Caco-2 (cell line): Measurements from ENCODE around the gene DCTN2. TPM values are rescaled to one million over a fixed set of nuclear protein-coding genes. Genes with fewer than 3 reads are reported as not detected.

Source experiments
- BruUV-seq: library from RNA; stranded (reverse); fragments of 400-500 nt; replicated peaks from 2 replicates; lab custom pipeline; 2021; lab: Mats Ljungman, UMichigan
- CTCF ChIA-PET: fragments of 300-600 bp; sonication (Branson Sonifier 250); formaldehyde crosslinking; loops from one replicate; lab custom pipeline; 2022; ENCODE audit warnings: antibody characterized with exemption; lab: Charles Lee
- POLR2A ChIA-PET: fragments of 300-600 bp; sonication (Branson Sonifier 250); formaldehyde crosslinking; loops from one replicate; lab custom pipeline; 2022; ENCODE audit warnings: antibody characterized with exemption; lab: Charles Lee
- DNase-seq, 2 experiments: peaks; one replicate each; pipeline versions ENCODE4 v3.0.0 to v3.0.0-alpha.2; 2020 to 2022
- H3K27me3 ChIP-seq: replicated peaks from 2 replicates; pipeline ENCODE4 v1.6.0; 2011; ENCODE audit warnings: low read length; ENCODE audit not compliant: control insufficient read depth, insufficient read depth
- H3K36me3 ChIP-seq: 2 replicates; pipeline ENCODE4 v1.5.1; 2011; ENCODE audit warnings: low read length; ENCODE audit not compliant: control insufficient read depth, insufficient read depth
- H3K4me1 ChIP-seq: fragments of 250-450 bp; sonication (Bioruptor Pico); 2 replicates; pipeline ENCODE4 v1.5.1; 2020; ENCODE audit warnings: mild to moderate bottlenecking
- H3K4me3 ChIP-seq: 2 replicates; pipeline ENCODE4 v1.5.1; 2011; ENCODE audit warnings: low read depth, mild to moderate bottlenecking, control low read depth, low read length
- H3K9me3 ChIP-seq: fragments of 250-450 bp; sonication (Bioruptor Pico); 2 replicates; pipeline ENCODE4 v1.5.1; 2020; ENCODE audit warnings: mild to moderate bottlenecking, moderate library complexity
- H3K27ac Mint-ChIP-seq: one replicate; pipeline ENCODE4 v1.8.0; 2022; ENCODE audit warnings: mixed read lengths; ENCODE audit not compliant: unreplicated experiment
- H3K27me3 Mint-ChIP-seq: one replicate; pipeline ENCODE4 v1.8.0; 2022; ENCODE audit warnings: mixed read lengths; ENCODE audit not compliant: insufficient read depth, unreplicated experiment
- H3K36me3 Mint-ChIP-seq: one replicate; pipeline ENCODE4 v1.8.0; 2022; ENCODE audit warnings: mild to moderate bottlenecking, mixed read lengths; ENCODE audit not compliant: insufficient read depth, unreplicated experiment
- H3K4me1 Mint-ChIP-seq: one replicate; pipeline ENCODE4 v1.8.0; 2022; ENCODE audit warnings: low read depth, mixed read lengths; ENCODE audit not compliant: unreplicated experiment
- H3K4me3 Mint-ChIP-seq: one replicate; pipeline ENCODE4 v1.8.0; 2022; ENCODE audit warnings: mild to moderate bottlenecking, moderate library complexity, mixed read lengths; ENCODE audit not compliant: unreplicated experiment
- H3K9me3 Mint-ChIP-seq: one replicate; pipeline ENCODE4 v1.8.0; 2022; ENCODE audit warnings: mixed read lengths; ENCODE audit not compliant: unreplicated experiment
- CTCF ChIP-seq, 2 experiments: fragments of 200-600 bp in 1 of 2; IDR thresholded peaks; 1 replicate in 1 of 2; 2 replicates in 1 of 2; pipeline versions ENCODE4 v1.5.1 to v1.8.0; 2011 to 2022; ENCODE audit warnings: antibody characterized with exemption in 1 of 2, control low read depth in 1 of 2, inconsistent platforms in 1 of 2, low read depth in 1 of 2, low read length in 1 of 2, mild to moderate bottlenecking in 1 of 2, moderate library complexity in 1 of 2; ENCODE audit not compliant: insufficient read depth in 1 of 2, severe bottlenecking in 1 of 2, unreplicated experiment in 1 of 2
- intact Hi-C: fragments of 100-400 bp; cut with micrococcal nuclease; formaldehyde crosslinking; loops from one replicate; pipeline ENCODE4 v1.10.0; 2022; ENCODE audit not compliant: unreplicated experiment
- total RNA-seq: library from RNA; stranded (reverse); gene quantifications from 2 replicates; pipeline ENCODE4 v1.2.3, GENCODE V29; 2022

DCTN2 gene
- total RNA-seq, 1 experiment from 2014 or later: 94.4 TPM

DNA sequence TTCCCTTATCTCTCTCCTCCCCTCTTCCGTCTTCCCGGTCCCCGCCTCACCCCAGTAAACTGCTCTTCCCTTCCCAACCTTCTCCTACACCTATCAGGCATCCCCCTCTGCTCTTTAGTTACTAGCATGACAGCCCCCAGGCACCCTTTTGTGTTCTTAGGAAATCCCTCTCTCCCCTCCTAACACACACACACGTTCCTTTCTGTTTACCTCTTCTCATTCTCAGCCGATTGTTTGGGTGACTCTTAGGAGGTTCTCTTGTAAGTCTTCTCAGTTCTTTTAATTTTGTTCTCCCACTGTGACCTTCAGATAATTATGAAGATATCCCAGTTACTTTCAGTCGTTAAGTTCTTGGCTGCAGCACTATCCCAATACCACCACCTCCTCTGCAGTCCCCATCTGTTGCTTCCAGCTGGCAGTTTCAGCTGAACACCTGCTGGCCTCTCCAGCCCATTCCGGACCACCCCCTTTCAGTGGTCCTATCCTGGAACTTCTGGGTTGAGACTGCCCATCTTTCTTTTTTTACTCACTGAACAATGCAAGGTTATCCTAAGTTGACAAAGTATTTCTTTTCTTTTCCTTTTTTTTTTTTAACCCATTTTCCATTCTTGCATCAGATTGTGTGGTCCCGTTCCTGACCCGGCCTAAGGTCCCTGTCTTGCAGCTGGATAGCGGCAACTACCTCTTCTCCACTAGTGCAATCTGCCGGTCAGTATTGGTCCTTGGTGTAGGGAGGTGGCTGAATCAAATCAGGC is 58.4 kb downstream of the DCTN2 start:
- H3K4me3 Mint-ChIP-seq: peak overlapping the region; percentile 94
- POLR2A ChIA-PET: interaction anchor here (0.6 to 1.1 kb wide), 3 partner anchors 28 to 461 kb away, joined by 3 to 7 read pairs (median 5); partner anchors contain the start of gene DDIT3

GRCh38 chr12:57487597-57488401 is 59.2 kb downstream of the DCTN2 start, which contains the start of gene MARS1:
TSS of gene MARS1 (plus strand) at chr12:57488068. CDS start at chr12:57488091, 23 bp downstream.
- ChIA-PET CTCF (no interaction called here), POLR2A (interaction anchor here (0.9 to 1.1 kb wide), 2 partner anchors 29 to 33 kb away, joined by 5 to 7 read pairs; partner anchors contain the start of gene DDIT3)
- H3K4me3 Mint-ChIP-seq: peak within 1 kb of the TSS; percentile 94
- peak within 1 kb of the TSS; percentile 97 for H3K27ac Mint-ChIP-seq
- intact Hi-C loops: no loop called here
- Histone ChIP-seq H3K9me3 (no peaks in the 10 kb centered on the region), H3K36me3 (peaks cover 6% of the 10 kb centered on the region), H3K4me1 (0 out of 2 replicates have a peak, but pooled peaks cover 7% of the 10 kb centered on the region), H3K27me3 (no peaks in the 10 kb centered on the region), H3K4me3 (peak within 1 kb of the TSS; percentile 87)
- peaks cover 22% of the 10 kb centered on the region for H3K4me1 Mint-ChIP-seq
- H3K9me3 Mint-ChIP-seq: no peaks in the 10 kb centered on the region
- no peaks in the 10 kb centered on the region for H3K27me3 Mint-ChIP-seq
- BruUV-seq: TSS peak; percentile 79
- no peak for TF ChIP-seq CTCF (IDR thresholded peaks at IDR 0.05; ENCODE audit: insufficient read depth in 1 of 2, low read depth in 1 of 2, low read length in 1 of 2, severe bottlenecking in 1 of 2, unreplicated experiment in 1 of 2)
- DNase-seq: peak; percentile 94
- H3K36me3 Mint-ChIP-seq: peaks cover 48% of the 10 kb centered on the region

More for the DNA sequence above, 58.4 kb downstream of the DCTN2 start:
- no peak for TF ChIP-seq CTCF (IDR thresholded peaks at IDR 0.05; ENCODE audit: insufficient read depth in 1 of 2, low read depth in 1 of 2, low read length in 1 of 2, severe bottlenecking in 1 of 2, unreplicated experiment in 1 of 2)
- intact Hi-C loops: no loop called here
- Mint-ChIP-seq H3K4me1 (peaks cover 16% of the 10 kb centered on the region), H3K36me3 (peaks cover 52% of the 10 kb centered on the region), H3K9me3 (no peaks in the 10 kb centered on the region), H3K27me3 (no peaks in the 10 kb centered on the region), H3K27ac (peak overlapping the region; percentile 97)
- H3K9me3 ChIP-seq: no peaks in the 10 kb centered on the region
- H3K4me1 ChIP-seq: 0 out of 2 replicates have a peak, but pooled peaks cover 7% of the 10 kb centered on the region
- H3K36me3 ChIP-seq: peaks cover 6% of the 10 kb centered on the region
- CTCF ChIA-PET: no interaction called here
- no peak for DNase-seq
- H3K27me3 ChIP-seq: no peaks in the 10 kb centered on the region
- BruUV-seq: no TSS peak
- H3K4me3 ChIP-seq: peak overlapping the region; percentile 87

GRCh38 chr12:57487055-57487596 is 59.9 kb downstream of the DCTN2 start:
- H3K36me3 Mint-ChIP-seq: peaks cover 42% of the 10 kb centered on the region
- ChIA-PET CTCF (no interaction called here), POLR2A (interaction anchor here (0.6 kb wide), 1 partner anchor 33 kb away, joined by 3 read pairs; no protein-coding TSS in a partner anchor)
- Histone ChIP-seq H3K36me3 (peaks cover 6% of the 10 kb centered on the region), H3K4me1 (0 out of 2 replicates have a peak, but pooled peaks cover 7% of the 10 kb centered on the region), H3K4me3 (no peak overlapping the region), H3K27me3 (no peaks in the 10 kb centered on the region), H3K9me3 (no peaks in the 10 kb centered on the region)
- no peak for TF ChIP-seq CTCF (IDR thresholded peaks at IDR 0.05; ENCODE audit: insufficient read depth in 1 of 2, low read depth in 1 of 2, low read length in 1 of 2, severe bottlenecking in 1 of 2, unreplicated experiment in 1 of 2)
- H3K27me3 Mint-ChIP-seq: no peaks in the 10 kb centered on the region
- no peak for DNase-seq
- H3K4me3 Mint-ChIP-seq: peak overlapping the region; percentile 94
- no TSS peak for BruUV-seq
- no peaks in the 10 kb centered on the region for H3K9me3 Mint-ChIP-seq
- intact Hi-C loops: no loop called here
- H3K4me1 Mint-ChIP-seq: peaks cover 22% of the 10 kb centered on the region
- H3K27ac Mint-ChIP-seq: no peak overlapping the region
